ENCODE data around the gene CCDC24.

CCDC24 gene

DNA sequence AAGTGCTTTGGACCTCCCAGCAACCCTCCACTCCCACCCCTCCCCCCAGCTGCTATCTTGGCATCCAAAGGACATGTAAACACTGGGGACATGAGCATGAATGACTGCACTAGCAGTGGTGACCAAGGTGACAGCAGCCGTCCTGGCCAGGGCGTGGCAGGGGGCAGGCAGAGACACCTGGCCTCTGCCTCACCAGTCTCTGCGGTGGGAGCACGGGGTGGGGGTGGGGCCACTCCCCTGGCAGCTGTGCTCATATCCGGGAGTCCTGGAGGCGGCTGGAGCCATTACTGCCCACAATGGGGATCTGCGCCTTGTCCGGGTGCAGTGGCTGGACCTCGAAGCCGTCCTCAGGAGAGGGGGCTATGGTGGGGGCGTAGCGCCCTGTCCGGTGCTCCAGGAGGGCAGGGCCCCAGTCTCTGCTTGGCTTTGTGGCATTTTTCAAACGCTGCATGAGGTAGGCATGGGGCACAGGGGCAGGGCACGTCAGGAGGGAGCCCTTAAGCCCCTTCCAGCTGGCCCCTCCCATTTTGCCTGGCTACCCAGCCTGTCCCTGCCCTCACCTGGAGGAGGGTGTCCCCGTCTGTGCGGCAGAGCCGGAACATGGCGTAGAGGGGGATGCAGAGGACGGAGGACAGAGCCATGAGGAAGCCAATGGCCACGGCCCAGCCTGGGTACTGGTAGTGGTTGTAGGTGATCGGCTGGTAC, 6.0 kb downstream of the CCDC24 start:
- DNase-seq (ENCODE audit: low spot score), result no peak

- DNase-seq (ENCODE audit: low spot score), result no peak
These were observed 6.6 kb downstream of the CCDC24 start for GRCh38 chr1:43998000-43998378.

GRCh38 chr1:43999455-43999854, 8.1 kb downstream of the CCDC24 start:
- no peak for DNase-seq (ENCODE audit: low spot score)

DNA sequence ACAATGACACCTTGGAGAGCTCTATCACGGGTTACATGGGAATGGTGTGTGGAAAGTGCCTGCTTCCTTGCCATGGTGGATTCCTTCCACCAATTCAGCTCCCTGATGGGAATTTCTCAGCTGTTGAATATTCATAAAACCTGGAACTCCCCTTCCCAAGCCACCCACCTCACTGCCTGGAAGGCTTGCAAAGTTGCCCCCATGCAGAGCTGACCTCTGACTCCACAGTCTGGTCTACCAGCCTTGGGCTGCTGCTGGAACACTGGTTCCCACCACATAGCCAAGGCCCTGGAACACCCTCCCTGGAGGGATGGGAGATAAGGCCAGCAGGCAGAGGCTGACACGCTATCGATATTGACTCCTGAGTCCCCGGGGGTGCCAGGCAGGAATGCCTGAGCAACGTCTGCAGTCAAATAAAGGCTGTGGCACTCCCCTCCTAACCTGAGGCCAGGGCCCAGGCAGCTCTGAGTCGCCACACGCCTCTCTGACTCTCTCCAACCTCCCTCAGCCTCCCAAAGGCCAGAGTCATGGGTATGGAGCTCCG, 8.8 kb downstream of the CCDC24 start:
- DNase-seq (ENCODE audit: low spot score), result no peak

- DNase-seq (ENCODE audit: low spot score), result no peak
These were observed 10.8 kb downstream of the CCDC24 start for GRCh38 chr1:44002165-44002564.

- DNase-seq (ENCODE audit: low spot score), result no peak
These were observed 11.3 kb downstream of the CCDC24 start for GRCh38 chr1:44002606-44003157.

DNA sequence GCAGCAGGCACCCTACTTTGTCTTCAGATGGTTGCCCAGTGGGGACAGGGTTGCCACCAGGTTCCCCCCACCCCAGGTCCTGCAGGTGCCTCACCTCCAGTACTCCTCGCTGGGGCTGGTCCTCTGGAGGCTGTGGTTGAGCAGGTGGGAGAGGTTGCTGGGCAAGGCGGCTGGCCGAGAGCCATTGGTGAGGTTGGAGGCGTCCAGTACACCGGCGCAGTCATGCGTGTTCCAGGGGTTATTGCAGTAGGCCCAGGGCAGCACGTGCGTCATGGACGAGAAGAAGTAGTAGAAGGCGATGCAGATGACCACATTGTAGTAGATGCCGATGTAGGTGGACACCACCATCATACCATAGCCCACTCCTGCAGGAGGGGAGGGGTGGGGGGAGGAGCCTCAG, 16.9 kb downstream of the CCDC24 start:
- DNase-seq (ENCODE audit: low spot score), result no peak

DNA sequence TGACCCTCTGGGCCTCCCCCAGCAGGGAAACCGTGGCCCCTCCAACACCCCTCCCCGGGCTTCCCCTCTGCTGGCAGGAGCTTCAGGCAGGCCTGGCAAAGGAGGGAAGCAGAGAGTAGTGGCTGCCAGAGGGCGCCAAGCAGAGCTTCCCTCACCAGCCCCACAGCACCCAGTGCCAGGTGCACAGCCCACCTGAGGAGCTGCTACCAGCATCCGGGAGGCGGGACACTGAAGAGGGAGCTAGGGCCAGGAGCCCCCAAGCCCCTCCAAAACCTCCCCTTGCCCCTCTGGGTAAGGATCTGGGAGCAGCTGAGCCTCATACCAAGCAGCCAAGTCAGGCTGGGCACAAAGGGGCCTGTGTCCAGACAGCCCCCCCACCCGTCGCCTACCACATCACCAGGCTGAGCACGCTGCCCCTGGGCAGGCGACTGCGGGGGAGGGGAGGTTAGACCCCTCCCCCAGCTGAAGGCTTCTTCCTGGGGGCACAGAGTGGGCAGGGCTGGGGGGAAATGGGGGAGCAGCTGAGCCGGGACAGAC, 19.6 kb downstream of the CCDC24 start:
- peak; percentile 93 for DNase-seq (ENCODE audit: low spot score)

DNA sequence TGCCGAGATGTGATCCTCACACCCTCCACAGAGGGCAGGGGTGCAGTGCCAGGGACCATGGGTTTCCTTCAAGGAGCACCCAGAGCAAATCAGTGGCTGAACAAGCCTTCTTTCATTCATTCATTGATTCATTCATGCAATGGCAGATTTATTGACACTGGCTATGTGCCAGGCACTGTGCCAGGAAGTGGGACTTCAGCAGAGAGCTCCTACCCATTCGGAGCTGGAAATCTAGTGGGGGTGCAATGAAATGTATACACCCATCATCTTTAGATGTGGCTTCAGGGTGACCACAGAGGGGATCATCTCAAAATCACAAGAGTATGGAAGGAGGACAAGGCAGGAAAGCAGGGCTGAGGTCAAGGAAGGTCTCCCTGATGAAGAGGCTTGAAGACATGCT, 21.0 kb downstream of the CCDC24 start:
- DNase-seq (ENCODE audit: low spot score), result peak; percentile 41

DNA sequence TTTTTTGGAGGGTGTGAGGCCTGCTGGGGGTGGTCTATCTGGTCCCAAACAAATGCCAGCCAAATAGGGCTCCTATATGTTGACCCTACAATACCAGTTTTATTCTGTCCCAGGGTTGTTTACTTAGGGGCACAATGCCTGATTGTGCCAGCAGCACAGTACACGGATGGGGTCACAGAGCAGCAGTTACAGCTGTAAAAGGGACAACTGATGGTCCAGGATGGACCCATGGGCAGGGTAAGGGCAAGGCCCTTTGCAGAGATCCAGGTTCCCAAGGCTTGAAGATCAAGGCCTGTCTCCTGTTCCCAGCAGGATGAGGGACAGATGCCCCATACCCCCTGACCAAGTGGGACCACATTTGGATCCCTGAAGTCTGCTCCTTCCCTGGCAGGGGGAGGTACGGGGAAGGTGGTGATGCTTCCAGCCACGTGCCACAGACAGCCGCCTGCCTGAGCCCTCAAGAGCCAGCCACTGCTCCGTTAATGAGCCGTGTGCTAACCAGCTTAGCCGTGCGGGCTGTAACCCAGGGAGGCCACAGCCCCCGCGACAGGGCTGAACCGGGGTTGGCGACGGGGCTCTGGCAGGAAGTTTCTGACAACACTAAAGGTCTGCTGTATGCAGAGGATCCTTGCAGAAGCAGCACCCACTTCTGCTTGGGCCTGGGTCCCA, 21.7 kb downstream of the CCDC24 start:
- peak; percentile 84 for DNase-seq (ENCODE audit: low spot score)

- peak; percentile 36 for DNase-seq (ENCODE audit: low spot score)
These were observed 22.6 kb downstream of the CCDC24 start for GRCh38 chr1:44013949-44014348.

GRCh38 chr1:44014365-44015104, 23.1 kb downstream of the CCDC24 start:
- peak; percentile 57 for DNase-seq (ENCODE audit: low spot score)

GRCh38 chr1:44015206-44015605, 23.8 kb downstream of the CCDC24 start:
- DNase-seq (ENCODE audit: low spot score), result peak; percentile 63

DNA sequence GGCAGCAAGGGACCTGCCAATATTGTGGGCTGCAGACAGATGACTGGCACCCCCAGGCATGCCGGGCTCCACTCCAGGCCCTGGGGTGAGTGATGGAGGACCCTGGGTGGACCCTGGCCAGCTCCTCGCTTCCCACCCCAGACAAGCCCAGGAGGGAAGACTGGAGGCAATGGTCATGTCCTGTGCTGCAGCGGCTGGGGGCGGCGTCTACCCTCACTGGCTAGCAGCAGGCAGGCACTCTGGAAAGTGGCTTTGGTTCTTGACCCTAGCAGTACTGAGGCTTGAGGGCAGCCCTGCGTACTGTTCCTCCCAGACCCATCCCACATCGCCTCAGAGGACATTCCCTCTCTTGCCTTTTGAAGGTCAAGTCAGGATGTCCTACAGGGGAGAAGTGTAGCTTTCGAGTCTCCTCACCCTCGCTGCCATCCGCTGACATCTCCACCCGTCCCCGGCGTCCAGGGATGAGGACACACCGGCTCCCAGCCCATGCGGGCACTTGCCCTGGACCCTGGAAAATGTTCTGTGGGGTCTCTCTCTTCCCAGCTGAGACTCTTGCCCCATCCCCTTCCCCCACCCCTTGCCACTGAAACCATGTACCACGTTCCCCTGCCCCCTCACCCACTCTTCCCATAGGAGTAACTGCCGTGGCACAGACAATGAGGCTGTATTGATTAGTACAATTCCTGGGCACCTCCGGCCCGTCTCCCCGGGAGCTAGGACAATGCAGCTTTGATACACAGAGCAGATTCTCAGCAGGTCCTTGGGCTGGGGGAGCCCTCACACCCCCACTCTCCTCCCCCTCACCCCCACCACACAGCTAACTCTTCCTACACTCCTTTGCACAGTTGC, 24.9 kb downstream of the CCDC24 start:
- DNase-seq (ENCODE audit: low spot score), result peak; percentile 58

DNA sequence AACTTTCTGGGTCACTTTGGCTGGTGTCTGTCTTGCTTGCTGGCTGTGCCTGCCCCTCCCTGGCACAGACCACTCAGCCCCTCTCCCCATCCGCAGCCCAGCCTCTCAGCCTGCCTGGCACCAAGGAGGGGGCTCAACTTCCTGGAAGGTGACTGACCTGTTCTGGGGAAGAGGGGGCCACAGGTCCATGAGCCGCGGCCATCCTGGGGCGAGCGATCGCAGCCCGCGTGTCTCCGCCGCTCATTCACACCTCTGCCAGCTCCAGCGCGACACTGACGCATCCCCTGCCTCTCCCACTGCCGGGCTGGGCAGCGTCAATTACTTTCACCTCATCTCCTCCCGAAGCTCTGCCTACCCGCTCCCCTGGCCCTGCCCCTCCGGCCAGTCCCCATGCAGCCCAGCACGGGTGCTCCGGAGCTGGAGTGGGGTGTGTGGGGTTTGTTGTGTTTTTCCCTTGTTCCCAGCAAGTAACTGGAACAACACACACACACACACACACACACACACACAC, 25.5 kb downstream of the CCDC24 start:
- peak; percentile 37 for DNase-seq (ENCODE audit: low spot score)

GRCh38 chr1:44019466-44019948, 28.1 kb downstream of the CCDC24 start:
- DNase-seq (ENCODE audit: low spot score), result peak; percentile 47

- DNase-seq (ENCODE audit: low spot score), result no peak
These were observed 29.1 kb downstream of the CCDC24 start for GRCh38 chr1:44020464-44020863.

GRCh38 chr1:44021156-44021555, 29.8 kb downstream of the CCDC24 start:
- no peak for DNase-seq (ENCODE audit: low spot score)

- no peak for DNase-seq (ENCODE audit: low spot score)
These were observed 30.4 kb downstream of the CCDC24 start for GRCh38 chr1:44021581-44022321.

Measured in pons (tissue), 1 donor.